PFSK-1 (cell line): ENCODE results near the gene ACAT2.

Source experiments
- FOXP2 ChIP-seq: optimal IDR thresholded peaks from 2 replicates; pipeline ENCODE3; 2011; ENCODE audit warnings: borderline replicate concordance, control low read depth, inconsistent platforms; ENCODE audit not compliant: insufficient read depth; ENCODE audit errors: extremely low read length, extremely low read depth
- POLR2AphosphoS5 ChIP-seq: IDR thresholded peaks from 2 replicates; pipeline ENCODE4 v1.6.1; 2012; ENCODE audit warnings: low read depth, mild to moderate bottlenecking, control low read depth, low read length, moderate library complexity

DNA sequence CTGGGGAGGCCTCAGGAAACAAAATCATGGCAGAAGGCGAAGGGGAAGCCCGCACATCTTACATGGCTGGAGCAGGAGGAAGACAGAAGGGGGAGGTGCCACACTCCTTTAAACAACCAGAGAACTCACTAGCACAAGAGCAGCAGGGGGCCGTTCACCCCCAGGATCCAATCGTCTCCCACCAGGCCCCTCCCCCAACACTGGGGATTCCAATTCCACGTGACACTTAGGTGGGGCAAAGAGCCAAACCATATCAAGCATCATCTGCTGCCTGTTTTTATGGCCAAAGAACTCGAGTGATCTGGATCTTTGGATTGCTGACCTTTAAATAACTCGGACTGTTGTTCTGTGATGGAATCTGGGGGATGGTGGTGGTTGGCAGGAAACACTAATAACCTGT is 66.2 kb downstream of the ACAT2 start:
- TF ChIP-seq FOXP2 (no peak), POLR2AphosphoS5 (no peak)
